HG03135 (cell line): ENCODE results near the gene FAM177A1.
"Not testable (repeated sequence)": the region's sequence is repeated elsewhere in the genome, so short reads cannot be mapped to it uniquely, and the experiment has no call there.

Experiments
- ATAC-seq: cut with Tn5 transposase; IDR thresholded peaks from one replicate; pipeline ENCODE4 v1.9.1; 2021; ENCODE audit warnings: mild to moderate bottlenecking, moderate library complexity; ENCODE audit not compliant: unreplicated experiment

FAM177A1 gene, protein sequence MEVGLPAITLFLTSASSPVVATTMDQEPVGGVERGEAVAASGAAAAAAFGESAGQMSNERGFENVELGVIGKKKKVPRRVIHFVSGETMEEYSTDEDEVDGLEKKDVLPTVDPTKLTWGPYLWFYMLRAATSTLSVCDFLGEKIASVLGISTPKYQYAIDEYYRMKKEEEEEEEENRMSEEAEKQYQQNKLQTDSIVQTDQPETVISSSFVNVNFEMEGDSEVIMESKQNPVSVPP

DNA sequence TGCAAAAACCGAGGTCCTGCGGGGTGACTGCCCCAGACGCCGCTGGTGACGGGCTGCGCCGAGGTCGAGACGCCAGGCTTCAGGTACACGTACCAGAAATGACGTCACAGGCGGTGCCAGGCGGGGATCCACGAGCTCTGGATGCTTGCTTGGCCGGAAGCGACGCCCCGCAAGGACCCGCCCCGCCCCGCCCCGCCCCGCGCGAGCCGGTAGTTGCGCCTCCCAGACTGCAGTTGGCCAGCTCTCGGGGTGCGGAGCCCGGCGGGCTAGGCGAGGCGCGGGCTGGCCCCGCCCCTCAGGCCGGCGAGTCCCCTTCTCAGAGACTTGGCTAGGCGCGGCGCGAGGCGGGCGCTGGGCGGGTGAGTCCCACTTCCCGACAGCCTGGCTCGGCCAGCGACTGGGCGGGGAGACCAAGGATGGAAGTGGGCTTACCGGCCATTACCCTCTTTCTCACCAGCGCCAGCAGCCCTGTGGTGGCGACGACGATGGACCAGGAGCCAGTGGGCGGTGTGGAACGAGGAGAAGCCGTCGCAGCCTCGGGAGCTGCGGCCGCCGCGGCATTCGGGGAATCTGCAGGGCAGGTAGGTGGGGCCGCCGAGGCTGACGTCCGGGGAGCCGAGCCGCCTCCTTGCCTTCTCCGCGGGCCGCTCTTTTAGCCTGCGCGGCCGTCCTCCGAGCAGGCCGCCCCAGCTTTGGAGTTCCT lies at the start of gene FAM177A1:
TSS of gene FAM177A1 (plus strand) at position 225 of the 703 bp plus-strand sequence. CDS start at position 417, 192 bp downstream.
- peak; percentile 96 for ATAC-seq

DNA sequence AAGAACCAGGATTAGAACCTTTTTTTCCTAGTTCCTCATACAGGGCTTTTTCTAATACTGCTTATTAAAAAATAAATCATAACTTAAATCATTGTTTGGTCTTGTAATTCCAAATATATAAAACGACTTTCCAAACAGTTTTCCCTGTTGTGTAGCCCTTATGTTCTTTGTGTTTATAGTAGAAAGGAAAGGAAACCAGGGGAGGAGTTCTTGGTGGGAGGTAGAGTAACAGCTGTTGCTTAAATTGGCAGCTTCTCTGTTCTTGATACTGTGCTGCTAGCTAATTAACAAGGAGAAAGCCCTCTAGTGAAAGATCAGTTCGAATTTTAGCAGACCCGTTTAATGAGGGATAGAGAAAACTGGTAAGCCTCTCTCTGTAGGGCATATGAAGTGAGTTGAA lies 48.3 kb upstream of the FAM177A1 start:
- ATAC-seq, result no peak

DNA sequence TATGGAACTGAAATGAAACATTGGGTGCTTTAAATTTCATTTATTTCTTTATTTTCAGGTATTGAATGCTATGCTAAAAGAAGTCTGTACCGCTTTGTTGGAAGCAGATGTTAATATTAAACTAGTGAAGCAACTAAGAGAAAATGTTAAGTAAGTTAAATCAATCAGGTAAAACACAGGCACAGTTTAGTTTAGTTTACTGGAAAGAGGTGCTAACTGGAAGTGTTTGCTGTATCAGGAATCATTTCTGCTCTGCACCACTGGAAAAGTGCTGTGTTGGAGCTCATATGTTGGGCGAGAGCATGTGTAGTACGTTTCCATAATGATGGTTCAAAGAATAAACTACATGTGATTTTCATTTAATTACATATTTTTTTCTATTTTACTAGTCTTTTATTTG lies 46.6 kb upstream of the FAM177A1 start:
- no peak for ATAC-seq

DNA sequence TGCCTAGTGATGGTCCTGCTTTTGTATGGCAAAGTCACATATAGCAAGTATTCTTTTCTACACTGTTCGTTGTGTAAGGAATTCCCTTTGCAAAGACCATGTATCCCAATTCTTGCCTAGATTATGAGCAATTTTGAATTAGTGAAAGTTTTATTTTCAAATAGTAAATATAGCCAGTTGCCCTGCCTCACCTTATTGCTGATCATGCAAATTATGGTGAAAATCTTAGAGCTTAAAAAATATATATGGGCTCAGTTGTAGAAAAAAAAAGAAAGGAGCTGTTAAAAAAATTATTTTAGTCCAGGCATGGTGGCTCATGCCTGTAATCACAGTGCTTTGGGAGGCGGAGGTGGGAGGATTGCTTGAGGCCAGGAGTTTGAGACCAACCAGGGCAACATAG lies 44.5 kb upstream of the FAM177A1 start:
- ATAC-seq, result no peak

DNA sequence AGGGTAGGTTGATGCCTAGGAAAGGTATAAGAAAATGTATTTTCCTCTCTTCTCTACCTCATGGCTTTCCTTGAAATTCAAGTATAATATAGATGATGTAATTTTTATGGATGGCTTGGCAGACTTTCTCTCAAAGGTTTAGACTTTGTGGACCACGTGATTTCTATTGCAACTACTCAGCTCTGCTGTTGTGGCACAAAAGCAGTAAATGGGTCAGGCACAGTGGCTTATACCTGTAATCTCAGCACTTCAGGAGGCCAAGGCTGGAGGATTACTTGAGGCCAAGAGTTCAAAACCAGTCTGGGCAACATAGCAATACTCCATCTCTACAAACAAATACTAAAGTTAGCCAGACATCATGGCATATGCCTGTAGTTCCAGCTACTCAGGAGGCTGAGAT lies 41.2 kb upstream of the FAM177A1 start:
- ATAC-seq, result no peak

DNA sequence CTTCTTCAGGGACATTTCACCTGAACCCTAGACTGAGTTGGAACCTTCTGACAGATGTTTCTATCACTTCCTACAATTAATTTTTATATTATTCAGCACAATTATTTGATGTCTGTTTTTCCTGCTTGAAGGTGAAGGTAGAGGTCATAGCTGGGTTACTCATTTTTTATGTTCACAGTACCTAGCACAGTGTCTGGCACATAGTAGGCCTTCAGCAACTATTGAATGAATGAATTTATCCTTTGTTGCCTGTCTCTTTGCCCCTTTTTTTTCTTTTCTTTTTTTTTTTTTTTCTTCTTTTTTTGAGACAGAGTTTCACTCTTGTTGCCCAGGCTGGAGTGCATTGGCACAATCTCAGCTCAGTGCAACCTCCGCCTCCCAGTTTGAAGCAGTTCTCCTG lies 29.5 kb upstream of the FAM177A1 start:
- no peak for ATAC-seq

DNA sequence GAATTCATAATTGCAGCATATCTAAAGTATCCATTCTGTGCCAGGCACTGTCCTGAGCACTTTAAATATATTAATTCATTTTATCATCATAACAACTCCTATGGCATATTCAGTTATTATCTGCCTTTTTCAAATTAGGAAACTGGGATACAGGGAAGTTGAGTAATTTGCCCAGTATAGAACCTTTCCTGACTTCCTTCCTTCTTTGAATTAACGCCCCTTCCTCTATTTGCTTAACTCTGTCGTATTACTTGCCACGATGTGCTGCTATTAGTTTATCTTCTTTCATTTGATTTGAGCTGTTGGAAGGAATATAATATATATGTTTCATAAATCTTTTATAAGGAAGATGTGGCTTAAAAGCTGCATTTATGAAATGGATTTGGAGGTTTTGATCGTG lies 25.4 kb upstream of the FAM177A1 start:
- no peak for ATAC-seq

DNA sequence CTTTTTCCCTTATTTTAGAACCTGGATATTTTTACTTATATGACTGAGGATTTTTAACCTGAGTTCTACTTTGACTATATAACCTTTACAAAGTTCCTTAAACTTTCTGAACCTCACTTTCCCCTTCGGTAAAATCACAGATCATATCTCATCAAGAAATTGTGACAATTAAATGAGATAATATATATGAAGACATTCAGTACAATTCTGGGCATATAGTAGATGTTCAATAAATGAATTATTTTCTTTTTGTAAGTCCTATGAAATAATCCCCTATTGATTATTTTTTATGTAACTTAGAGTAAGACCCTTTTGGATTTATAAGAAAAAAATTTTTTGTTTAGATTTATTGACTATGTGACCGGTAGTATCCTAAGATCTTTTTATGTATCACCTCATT lies 17.6 kb upstream of the FAM177A1 start:
- ATAC-seq, result no peak

DNA sequence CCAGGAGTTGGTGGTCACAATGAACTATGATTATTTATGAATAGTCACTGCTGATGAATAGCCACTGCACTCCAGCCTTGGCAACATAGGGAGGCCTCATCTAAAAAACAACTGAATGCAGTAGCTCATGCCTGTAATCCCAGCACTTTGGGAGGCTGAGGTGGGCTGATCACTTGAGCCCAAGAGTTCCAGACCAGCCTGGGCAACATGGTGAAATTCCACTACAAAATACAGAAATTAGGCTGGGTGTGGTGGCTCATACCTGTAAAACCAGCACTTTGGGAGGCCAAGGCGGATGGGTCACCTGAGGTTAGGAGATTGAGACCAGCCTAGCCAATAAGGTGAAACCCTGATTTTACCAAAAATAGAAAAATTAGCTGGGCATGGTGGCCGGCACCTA lies 13.5 kb upstream of the FAM177A1 start:
- no peak for ATAC-seq

DNA sequence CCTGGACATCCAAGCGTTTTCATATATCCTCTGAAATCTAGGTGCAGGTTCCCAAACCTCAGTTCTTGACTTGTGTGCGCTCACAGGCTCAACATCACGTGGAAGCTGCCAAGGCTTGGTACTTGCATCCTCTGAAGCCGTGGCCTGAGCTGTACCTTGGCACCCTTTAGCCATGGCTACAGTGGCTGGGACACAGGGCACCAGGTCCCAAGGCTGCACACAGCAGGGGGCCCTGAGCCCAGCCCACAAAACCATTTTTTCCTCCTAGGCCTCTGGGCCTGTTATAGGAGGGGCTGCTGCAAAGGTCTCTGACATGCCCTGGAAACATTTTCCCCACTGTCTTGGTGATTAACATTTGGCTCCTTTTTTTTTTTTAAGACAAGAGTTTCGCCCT lies 11.6 kb upstream of the FAM177A1 start:
- ATAC-seq, result no peak

DNA sequence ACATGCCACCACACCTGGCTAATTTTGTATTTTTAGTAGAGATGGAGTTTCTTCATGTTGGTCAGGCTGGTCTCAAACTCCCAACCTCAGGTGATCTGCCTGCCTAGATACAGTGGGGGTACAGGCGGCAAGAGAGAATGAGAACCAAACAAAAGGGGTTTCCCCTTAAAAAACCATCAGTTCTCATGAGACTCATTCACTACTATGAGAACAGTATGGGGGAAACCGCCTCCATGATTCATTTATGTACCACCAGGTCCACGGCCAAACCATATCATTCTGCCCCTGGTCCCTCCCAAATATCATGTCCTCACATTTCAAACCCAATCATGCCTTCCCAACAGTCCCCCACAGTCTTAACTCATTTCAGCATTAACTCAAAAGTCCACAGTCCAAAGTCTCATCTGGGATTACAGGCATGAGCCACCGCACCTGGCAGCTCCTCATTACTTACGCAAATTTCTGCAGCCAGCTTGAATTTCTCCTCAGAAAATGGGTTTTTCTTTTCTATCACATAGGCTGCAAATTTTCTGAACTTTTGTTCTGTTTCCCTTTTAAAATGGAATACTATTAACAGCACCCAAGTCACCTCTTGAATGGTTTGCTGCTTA lies 11.0 kb upstream of the FAM177A1 start:
- not testable (repeated sequence) for ATAC-seq

DNA sequence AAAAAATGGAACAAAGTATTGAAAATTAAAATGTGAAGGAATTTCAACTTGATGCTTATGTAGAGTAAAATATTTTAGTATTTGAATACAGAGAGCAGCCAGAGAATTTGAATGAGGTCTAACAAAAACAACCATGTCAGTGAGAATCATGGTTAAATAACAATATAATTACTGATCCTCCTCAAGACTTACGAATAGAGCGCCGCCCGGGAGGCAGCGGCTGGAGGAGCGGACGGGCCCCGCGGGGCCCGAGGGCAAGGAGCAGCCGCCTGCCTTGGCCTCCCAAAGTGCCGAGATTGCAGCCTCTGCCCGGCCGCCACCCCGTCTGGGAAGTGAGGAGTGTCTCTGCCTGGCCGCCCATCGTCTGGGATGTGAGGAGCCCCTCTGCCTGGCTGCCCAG lies 7.8 kb upstream of the FAM177A1 start:
- ATAC-seq, result not testable (repeated sequence)

DNA sequence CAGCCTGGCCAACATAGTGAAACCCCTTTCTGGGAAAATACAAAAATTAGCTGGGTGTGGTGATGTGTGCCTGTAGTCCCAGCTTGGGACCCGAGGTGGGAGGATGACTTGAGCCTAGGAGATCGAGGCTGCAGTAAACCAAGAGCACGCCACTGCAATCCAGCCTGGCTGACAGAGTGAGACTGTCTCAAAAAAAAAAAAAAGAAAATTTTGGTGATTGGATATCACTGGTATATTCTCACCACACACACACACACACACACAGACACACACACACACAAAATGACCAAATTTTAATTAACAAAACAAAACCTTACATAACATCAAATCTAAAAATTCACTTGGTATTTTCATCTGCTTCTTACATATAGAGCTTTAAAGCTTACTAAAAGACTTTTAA lies 3.4 kb upstream of the FAM177A1 start:
- ATAC-seq, result no peak

DNA sequence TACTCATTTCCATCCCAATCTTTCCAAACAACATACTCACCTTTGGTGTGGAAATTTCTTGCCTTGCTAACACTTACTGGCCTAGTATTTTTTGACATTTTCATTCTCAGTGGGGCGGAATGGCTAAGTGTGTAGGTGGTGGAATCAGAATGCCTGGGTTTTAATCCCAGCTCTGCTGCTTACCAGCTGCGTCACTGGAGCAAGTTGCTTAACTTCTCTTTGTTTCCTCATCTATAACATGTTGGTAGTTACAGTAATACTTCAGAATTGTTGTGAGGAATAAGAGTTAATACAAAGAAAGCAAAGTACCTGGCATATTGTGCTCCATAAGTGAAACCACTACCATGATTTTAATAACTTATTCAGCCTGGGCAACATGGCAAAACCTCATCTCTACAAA lies 3.0 kb upstream of the FAM177A1 start:
- no peak for ATAC-seq

DNA sequence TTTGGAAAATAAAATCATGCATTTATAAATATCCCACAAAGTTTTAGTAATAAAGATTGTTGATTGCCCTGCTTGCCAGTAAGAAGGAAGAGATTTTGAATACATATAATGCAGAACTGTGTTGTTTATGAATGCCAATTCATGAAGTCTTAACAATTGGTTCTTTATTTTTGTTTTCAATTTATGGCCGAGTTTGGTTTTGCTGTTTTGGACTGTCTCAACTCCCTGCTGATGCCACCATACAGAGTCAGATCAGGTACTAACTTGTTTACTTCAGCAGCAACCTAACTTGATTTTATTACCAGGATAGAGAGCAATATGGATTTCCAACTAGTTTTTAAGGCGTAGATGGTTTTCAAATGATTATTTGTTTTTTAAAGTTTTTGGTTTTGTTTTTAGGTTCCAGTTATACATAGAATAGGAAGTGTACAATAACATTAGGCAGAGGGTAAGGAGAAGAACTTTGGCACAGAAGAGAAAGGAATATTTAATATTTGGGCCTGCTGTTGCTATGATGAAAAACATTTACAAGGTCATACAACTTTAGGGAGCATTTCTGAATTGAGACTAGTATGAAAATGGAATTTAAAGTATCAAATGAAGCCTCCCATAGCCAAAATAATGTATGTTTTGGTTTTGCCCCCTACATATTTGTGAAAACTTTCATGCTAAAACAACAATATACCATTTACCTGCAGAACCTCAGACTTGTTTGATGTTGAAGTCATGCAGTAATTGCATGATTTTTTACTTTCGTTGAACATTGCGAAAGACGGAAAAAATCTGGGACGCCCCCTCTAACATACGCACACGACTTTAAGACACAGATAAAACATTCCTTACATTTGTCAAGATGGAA lies 904 bp upstream of the FAM177A1 start:
- no peak for ATAC-seq

DNA sequence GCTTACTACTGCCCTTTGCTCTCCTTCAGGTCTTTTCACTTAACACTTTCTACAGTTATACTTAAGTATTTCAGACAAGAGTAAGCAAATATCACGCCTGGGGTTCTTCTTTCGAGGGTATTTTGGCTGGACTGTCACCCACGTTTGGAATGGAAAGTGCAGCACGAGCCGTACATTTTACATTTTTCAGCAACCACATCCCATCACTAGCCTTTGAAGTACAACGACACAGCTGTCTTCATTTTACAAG lies 349 bp upstream of the FAM177A1 start:
- no peak for ATAC-seq

DNA sequence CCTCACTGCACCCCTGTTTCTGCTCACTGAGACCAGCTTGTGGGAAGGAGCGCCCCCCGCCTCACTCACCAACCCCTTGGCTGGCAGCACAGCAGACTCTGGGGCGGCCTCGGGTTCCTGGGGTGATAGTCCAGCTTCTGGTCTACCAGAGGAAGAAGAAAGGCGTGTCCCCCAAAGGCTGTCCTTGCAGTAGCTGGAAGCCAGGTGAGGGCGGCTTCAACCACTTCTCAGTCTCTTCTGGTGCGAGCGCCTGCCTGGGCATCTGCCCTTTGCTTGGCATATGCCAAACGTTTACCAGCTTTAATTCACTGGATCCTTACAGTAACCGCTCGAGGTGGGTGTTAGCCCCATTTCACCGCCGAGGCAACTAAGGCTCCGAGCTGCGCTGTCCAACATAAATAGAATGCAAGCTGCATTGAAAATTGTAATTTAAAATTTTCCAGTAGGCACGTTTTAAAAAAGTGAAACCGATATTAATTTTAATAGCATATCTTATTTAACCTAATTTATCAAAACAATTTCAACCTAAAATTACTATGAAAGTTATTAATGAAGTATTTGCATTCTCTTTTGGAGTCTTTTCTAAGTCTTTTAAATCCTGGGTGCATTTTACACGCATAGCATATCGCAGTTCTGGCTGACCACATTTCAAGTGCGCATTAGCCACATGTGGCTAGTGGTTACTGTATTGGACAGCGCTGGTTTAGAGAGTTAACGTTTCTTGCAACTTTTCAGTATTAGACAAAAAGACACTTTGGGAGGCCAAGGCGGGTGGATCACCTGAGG lies 872 bp downstream of the FAM177A1 start:
- ATAC-seq, result peak; percentile 15

DNA sequence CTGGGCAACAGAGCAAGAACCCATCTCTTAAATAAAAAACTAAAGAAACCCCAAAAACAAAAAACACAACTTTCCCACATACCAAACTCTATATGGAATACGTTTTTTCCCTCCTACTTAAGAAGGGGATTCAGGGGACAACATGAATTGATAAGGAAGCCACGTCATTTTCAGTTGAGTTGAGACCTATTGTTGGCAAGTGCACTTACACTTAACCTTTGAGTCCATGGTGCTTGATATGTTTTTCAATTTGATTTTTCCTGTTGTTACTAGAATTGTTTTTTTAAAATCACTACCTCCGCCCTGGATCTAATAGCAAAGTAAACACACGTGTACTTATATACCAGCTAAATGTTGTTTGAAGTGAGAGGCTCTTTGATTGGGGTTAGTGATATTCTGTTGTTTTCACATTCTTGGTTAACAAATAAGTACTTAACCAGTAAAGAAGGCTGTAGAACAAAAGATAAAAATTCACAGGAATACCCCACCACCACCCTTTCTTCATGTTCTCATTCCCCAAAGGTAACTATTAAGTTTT lies 2.0 kb downstream of the FAM177A1 start:
- no peak for ATAC-seq

DNA sequence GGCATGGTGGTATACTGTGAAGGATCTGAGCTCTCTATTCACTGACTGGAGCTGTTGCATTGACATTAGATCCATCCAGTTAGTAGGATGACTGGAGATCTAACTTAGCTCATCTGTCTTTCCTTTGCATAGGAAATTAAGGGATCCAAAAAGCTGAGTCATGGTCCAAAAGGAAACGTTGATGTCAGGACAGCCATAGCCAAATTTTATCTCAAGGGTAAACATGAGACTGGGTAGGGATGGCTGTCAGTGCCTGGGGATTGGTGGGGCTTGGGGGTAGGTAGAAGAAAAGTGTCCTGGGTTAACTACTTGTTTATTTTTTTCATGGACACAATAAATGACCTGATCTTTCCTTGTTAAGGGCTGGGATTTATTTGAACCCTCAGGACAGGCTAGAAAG lies 4.6 kb downstream of the FAM177A1 start:
- ATAC-seq, result no peak

DNA sequence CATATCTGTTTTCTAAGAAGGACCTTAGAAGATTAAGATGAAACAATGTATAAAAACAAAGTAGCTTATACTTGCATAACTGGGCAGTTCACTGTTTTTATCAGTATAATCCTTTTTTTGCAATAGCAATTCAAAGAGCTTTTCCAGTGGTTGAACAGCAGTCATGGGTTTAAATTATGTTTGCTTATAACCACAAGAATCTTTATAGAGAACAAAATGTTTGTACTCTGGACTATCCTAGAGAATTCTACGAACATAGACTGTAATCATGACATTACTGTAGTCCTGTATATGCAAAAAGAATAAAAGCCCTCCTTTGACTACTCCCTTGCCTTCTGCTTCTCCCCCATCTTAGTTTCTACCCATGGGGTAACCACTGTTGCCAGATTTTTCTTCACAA lies 5.7 kb downstream of the FAM177A1 start:
- no peak for ATAC-seq

DNA sequence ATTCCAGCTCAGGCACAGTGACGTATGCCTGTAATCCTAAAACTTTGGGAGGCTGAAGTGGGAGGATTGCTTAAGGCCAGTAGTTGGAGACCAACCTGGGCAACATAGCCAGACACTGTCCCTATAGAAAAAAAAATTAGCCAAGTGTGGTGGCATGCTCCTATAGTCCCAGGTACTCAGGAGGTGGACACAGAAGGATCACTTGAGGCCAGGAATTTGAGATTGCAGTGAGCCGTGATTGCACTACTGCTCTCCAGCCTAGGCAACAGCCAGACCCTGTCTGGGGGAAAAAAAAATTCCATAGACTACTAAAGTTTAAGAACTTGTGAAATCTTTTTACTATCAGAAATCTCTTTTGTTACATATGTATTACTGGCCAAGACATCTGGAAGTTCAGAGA lies 6.6 kb downstream of the FAM177A1 start:
- no peak for ATAC-seq
